ENCODE results near the gene SNX9.
A peak's percentile ranks its signal among the peaks of the same experiment; 100 is the strongest.

Gene SNX9

GRCh38 chr6:157982102-157982562 is 159.1 kb downstream of the SNX9 start:
- DNase-seq, result no peak

- DNase-seq, result no peak
Observed at GRCh38 chr6:157982563-157983405, 159.7 kb downstream of the SNX9 start.

- no peak for DNase-seq
Observed at GRCh38 chr6:157983406-157984119, 160.5 kb downstream of the SNX9 start.

GRCh38 chr6:157984128-157984527 is 161.1 kb downstream of the SNX9 start:
- no peak for DNase-seq

GRCh38 chr6:157984686-157985225 is 161.7 kb downstream of the SNX9 start:
- no peak for DNase-seq

- peak; percentile 18 for DNase-seq
Observed at GRCh38 chr6:157985378-157986155, 162.5 kb downstream of the SNX9 start.

- DNase-seq, result no peak
Observed at GRCh38 chr6:157987788-157988699, 165.0 kb downstream of the SNX9 start.

- no peak for DNase-seq
Observed at GRCh38 chr6:157988700-157989063, 165.6 kb downstream of the SNX9 start.

- DNase-seq, result peak; percentile 31
Observed at GRCh38 chr6:157989541-157990289, 166.7 kb downstream of the SNX9 start.

GRCh38 chr6:157990321-157991066 is 167.4 kb downstream of the SNX9 start:
- no peak for DNase-seq

- no peak for DNase-seq
Observed at GRCh38 chr6:157991067-157991432, 168.0 kb downstream of the SNX9 start.

- no peak for DNase-seq
Observed at GRCh38 chr6:157993076-157993475, 170.0 kb downstream of the SNX9 start.

GRCh38 chr6:157994125-157994795 is 171.2 kb downstream of the SNX9 start:
- no peak for DNase-seq

All from COR-L47 (cell line).